ENCODE measurements around the gene GPRIN2.
"Not testable (repeated sequence)": the region's sequence is repeated elsewhere in the genome, so short reads cannot be mapped to it uniquely, and the experiment has no call there.

The GPRIN2 gene

GRCh38 chr10:46556515-46557318 lies at the start of gene GPRIN2:
TSS of gene GPRIN2 (minus strand) at chr10:46556658. CDS start at chr10:46550736, 5,922 bp downstream.
- DNase-seq = no peak

GRCh38 chr10:46600516-46600915 lies 44.1 kb upstream of the GPRIN2 start:
- DNase-seq = not testable (repeated sequence)

GRCh38 chr10:46597616-46598246 lies 41.3 kb upstream of the GPRIN2 start:
- DNase-seq = not testable (repeated sequence)

GRCh38 chr10:46596570-46596969 lies 40.1 kb upstream of the GPRIN2 start:
- DNase-seq = not testable (repeated sequence)

GRCh38 chr10:46594453-46595063 lies 38.1 kb upstream of the GPRIN2 start:
- DNase-seq = not testable (repeated sequence)

- not testable (repeated sequence) for DNase-seq
These were observed 36.8 kb upstream of the GPRIN2 start for GRCh38 chr10:46593307-46593706.

GRCh38 chr10:46591053-46591452 lies 34.6 kb upstream of the GPRIN2 start:
- DNase-seq = not testable (repeated sequence)

- DNase-seq = not testable (repeated sequence)
These were observed 33.1 kb upstream of the GPRIN2 start for GRCh38 chr10:46589589-46589988.

- not testable (repeated sequence) for DNase-seq
These were observed 31.8 kb upstream of the GPRIN2 start for GRCh38 chr10:46588221-46588620.

GRCh38 chr10:46587546-46587945 lies 31.1 kb upstream of the GPRIN2 start:
- not testable (repeated sequence) for DNase-seq

GRCh38 chr10:46585246-46585645 lies 28.8 kb upstream of the GPRIN2 start:
- DNase-seq = not testable (repeated sequence)

GRCh38 chr10:46584196-46584595 lies 27.7 kb upstream of the GPRIN2 start:
- not testable (repeated sequence) for DNase-seq

- not testable (repeated sequence) for DNase-seq
These were observed 26.1 kb upstream of the GPRIN2 start for GRCh38 chr10:46582568-46582967.

GRCh38 chr10:46581997-46582396 lies 25.5 kb upstream of the GPRIN2 start:
- DNase-seq = not testable (repeated sequence)

- not testable (repeated sequence) for DNase-seq
These were observed 22.9 kb upstream of the GPRIN2 start for GRCh38 chr10:46579378-46579777.

- DNase-seq = not testable (repeated sequence)
These were observed 22.2 kb upstream of the GPRIN2 start, which contains the start of gene SYT15 for GRCh38 chr10:46578474-46579178. TSS of gene SYT15 (plus strand) at chr10:46579128. CDS start at chr10:46579169, 41 bp downstream.

GRCh38 chr10:46577624-46578473 lies 21.4 kb upstream of the GPRIN2 start:
- not testable (repeated sequence) for DNase-seq

- not testable (repeated sequence) for DNase-seq
These were observed 17.4 kb upstream of the GPRIN2 start for GRCh38 chr10:46573884-46574283.

GRCh38 chr10:46573314-46573713 lies 16.9 kb upstream of the GPRIN2 start:
- not testable (repeated sequence) for DNase-seq

- DNase-seq = not testable (repeated sequence)
These were observed 16.3 kb upstream of the GPRIN2 start for GRCh38 chr10:46572765-46573164.

- not testable (repeated sequence) for DNase-seq
These were observed 14.2 kb upstream of the GPRIN2 start for GRCh38 chr10:46570655-46571054.

GRCh38 chr10:46567151-46567550 lies 10.7 kb upstream of the GPRIN2 start:
- DNase-seq = not testable (repeated sequence)

All from NCI-H1092 (cell line).